Liver (tissue), 3 donors: ENCODE data around the gene MLH1.

Source experiments
- ATF3 ChIP-seq: IDR thresholded peaks from 2 replicates; pipeline ENCODE4 v1.6.1; 2016; ENCODE audit warnings: antibody characterized with exemption
- CTCF ChIP-seq: fragments of 150-350 bp; IDR thresholded peaks from 2 replicates; pipeline ENCODE4 v1.5.1; 2017; ENCODE audit warnings: improper control_type of control experiment, low read depth, low read length; ENCODE audit not compliant: missing input control
- EGR1 ChIP-seq, 2 donors: IDR thresholded peaks; 2 replicates each; pipeline ENCODE4 v1.6.1; 2016 to 2018; ENCODE audit warnings: antibody characterized with exemption in 2 of 2, low read depth in 2 of 2
- FOXA1 ChIP-seq: IDR thresholded peaks from 2 replicates; pipeline ENCODE4 v1.6.1; 2016; ENCODE audit warnings: antibody characterized with exemption
- GABPA ChIP-seq, 2 donors: IDR thresholded peaks in 1 of 2; conservative IDR thresholded peaks in 1 of 2; 2 replicates each; pipeline ENCODE4 v1.6.1; 2016; ENCODE audit warnings: antibody characterized with exemption in 2 of 2, mild to moderate bottlenecking in 1 of 2, moderate library complexity in 1 of 2
- MAX ChIP-seq: IDR thresholded peaks from 2 replicates; pipeline ENCODE4 v1.6.1; 2016; ENCODE audit warnings: antibody characterized with exemption
- RAD21 ChIP-seq, 2 donors: IDR thresholded peaks; 2 replicates each; pipeline ENCODE4 v1.6.1; 2016; ENCODE audit warnings: antibody characterized with exemption in 2 of 2, mild to moderate bottlenecking in 2 of 2
- REST ChIP-seq: IDR thresholded peaks from 2 replicates; pipeline ENCODE4 v1.6.1; 2016; ENCODE audit warnings: antibody characterized with exemption, mild to moderate bottlenecking
- SP1 ChIP-seq: IDR thresholded peaks from 2 replicates; pipeline ENCODE4 v1.6.1; 2018; ENCODE audit warnings: antibody characterized with exemption, mild to moderate bottlenecking
- TAF1 ChIP-seq: conservative IDR thresholded peaks from 2 replicates; pipeline ENCODE4 v1.6.1; 2016; ENCODE audit warnings: antibody characterized with exemption, mild to moderate bottlenecking
- YY1 ChIP-seq: IDR thresholded peaks from 2 replicates; pipeline ENCODE4 v1.6.1; 2016; ENCODE audit warnings: antibody characterized with exemption, mild to moderate bottlenecking
- ZBTB33 ChIP-seq: IDR thresholded peaks from 2 replicates; pipeline ENCODE4 v1.6.1; 2016; ENCODE audit warnings: antibody characterized with exemption
- donor health status: healthy.
- donor health status: healthy.

GRCh38 chr3:36957862-36958686 lies 35.2 kb upstream of the MLH1 start:
- TF ChIP-seq CTCF: no peak
- TF ChIP-seq RAD21 (IDR thresholded peaks at IDR 0.05): no peak
- no peak for TF ChIP-seq EGR1 (IDR thresholded peaks at IDR 0.05; ENCODE audit: low read depth in 2 of 2)
- no peak for TF ChIP-seq TAF1
- TF ChIP-seq SP1: no peak
- TF ChIP-seq YY1: no peak
- no peak for TF ChIP-seq MAX
- no peak for TF ChIP-seq REST
- TF ChIP-seq GABPA (IDR thresholded peaks at IDR 0.05 in 1 of 2, conservative IDR thresholded peaks at IDR 0.05 in 1 of 2): no peak
- no peak for TF ChIP-seq ATF3
- no peak for TF ChIP-seq FOXA1
- no peak for TF ChIP-seq ZBTB33
